GM12892 (cell line): ENCODE data around the gene CRACR2A.

ENCODE experiments used
- POLR2A ChIP-seq: IDR thresholded peaks from 2 replicates; pipeline ENCODE4 v1.6.1; 2011; ENCODE audit warnings: low read depth, low read length, control low read depth
- POLR2AphosphoS5 ChIP-seq: IDR thresholded peaks from 2 replicates; pipeline ENCODE4 v1.6.1; 2011; ENCODE audit warnings: low read depth, low read length, control low read depth
- TAF1 ChIP-seq: IDR thresholded peaks from 2 replicates; pipeline ENCODE4 v1.6.1; 2011; ENCODE audit warnings: low read depth, mild to moderate bottlenecking, control low read depth, low read length, borderline replicate concordance

DNA sequence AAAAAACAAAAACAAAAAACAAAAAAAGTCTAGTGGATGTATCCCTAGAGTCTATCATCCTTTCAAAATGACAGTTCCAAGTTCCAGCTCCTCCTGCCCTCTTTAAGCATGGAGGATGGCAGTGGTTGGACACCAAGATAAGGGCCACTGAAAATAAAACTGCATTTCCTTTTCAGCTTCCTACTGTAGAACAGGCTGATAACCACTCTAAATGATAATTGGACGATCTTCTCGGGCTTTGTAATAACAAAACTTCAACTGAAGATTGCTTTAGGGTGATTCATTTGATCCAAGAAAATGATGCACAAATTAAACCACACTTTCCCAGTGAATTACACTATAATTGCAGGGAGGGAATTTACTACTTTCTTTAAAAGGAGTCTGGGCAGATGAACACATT is 42.2 kb upstream of the CRACR2A start:
- TF ChIP-seq POLR2AphosphoS5: no peak
- no peak for TF ChIP-seq TAF1
- no peak for TF ChIP-seq POLR2A
